Measurements from ENCODE around the gene NPFF. TPM values are rescaled to one million over a fixed set of nuclear protein-coding genes. Genes with fewer than 3 reads are reported as not detected.
"Not testable (repeated sequence)": the region's sequence is repeated elsewhere in the genome, so short reads cannot be mapped to it uniquely, and the experiment has no call there.

The NPFF gene
- total and polyA plus RNA-seq, 11 donors, result not detected

GRCh38 chr12:53550595-53550994, 43.3 kb upstream of the NPFF start:
- Histone ChIP-seq H3K36me3 (peaks cover 0 to 72% (median 50%) of the 10 kb centered on the region in 9 donors), H3K27me3 (no peaks in the 10 kb centered on the region), H3K4me1 (peaks cover 0 to 5% (median 0%) of the 10 kb centered on the region in 12 donors), H3K4me3 (no peak overlapping the region), H3K27ac (no peak overlapping the region), H3K9me3 (no peaks in the 10 kb centered on the region)
- TF ChIP-seq CTCF (IDR thresholded peaks at IDR 0.05), result no peak
- no peak for TF ChIP-seq POLR2A (IDR thresholded peaks at IDR 0.05)
- WGBS, 4 donors, result 52 to 77% (median 69%) methylated on average over 1 of the region's 1 CpG
- no peak for DNase-seq
- ATAC-seq, result no peak
- intact Hi-C loops (cut with DNase I), result no loop called here

GRCh38 chr12:53550131-53550530, 42.8 kb upstream of the NPFF start:
- H3K27me3 ChIP-seq; DNase-seq; H3K4me1 ChIP-seq; H3K27ac ChIP-seq; intact Hi-C loops (cut with DNase I); H3K4me3 ChIP-seq; H3K9me3 ChIP-seq; ATAC-seq: not testable (repeated sequence)
- H3K36me3 ChIP-seq, result peaks cover 0 to 76% (median 50%) of the 10 kb centered on the region in 9 donors
- WGBS, 4 donors, result 97 to 98% (median 97%) methylated on average over 8 of the region's 8 CpGs

GRCh38 chr12:53548354-53548753, 41.1 kb upstream of the NPFF start:
- not testable (repeated sequence) for H3K4me3 ChIP-seq, H3K27ac ChIP-seq, H3K9me3 ChIP-seq, H3K27me3 ChIP-seq, DNase-seq, ATAC-seq
- WGBS, 4 donors, result 95 to 98% (median 97%) methylated on average over 6 of the region's 6 CpGs
- H3K36me3 ChIP-seq, result peaks cover 0 to 80% (median 50%) of the 10 kb centered on the region in 9 donors
- intact Hi-C loops (cut with DNase I), result loop anchor here in 5 of 10 donors (5.0 to 10.0 kb wide), 3 partner anchors 76 to 199 kb away; partner anchors contain the start of gene ATF7 (in 3 of the 5)
- peaks cover 0 to 18% (median 9%) of the 10 kb centered on the region in 12 donors for H3K4me1 ChIP-seq

GRCh38 chr12:53543539-53543938, 36.3 kb upstream of the NPFF start:
- TF ChIP-seq CTCF (IDR thresholded peaks at IDR 0.05), result peak; percentile 70 to 97 (median 84)
- TF ChIP-seq POLR2A (IDR thresholded peaks at IDR 0.05), result no peak
- Histone ChIP-seq H3K4me3 (no peak overlapping the region), H3K27ac (peak overlapping the region in 10 of 12 donors; percentile 4 to 64 (median 34)), H3K4me1 (peaks cover 0 to 18% (median 9%) of the 10 kb centered on the region in 12 donors), H3K9me3 (no peaks in the 10 kb centered on the region), H3K36me3 (peaks cover 0 to 79% (median 59%) of the 10 kb centered on the region in 9 donors), H3K27me3 (no peaks in the 10 kb centered on the region)
- DNase-seq (peak in 4 of 5 donors; percentile 39 to 71 (median 50)), ATAC-seq (peak; percentile 79 to 94 (median 92))
- 21 to 25% (median 23%) methylated on average over 5 of the region's 5 CpGs for WGBS, 4 donors
- intact Hi-C loops (cut with DNase I), result loop anchor here in 9 of 10 donors (1.0 to 10.0 kb wide), 10 partner anchors 49 to 203 kb away; partner anchors contain the start of genes ATP5MC2 (in 6 of the 9) and ATF7 (in 4 of the 9)

GRCh38 chr12:53539526-53539925, 32.2 kb upstream of the NPFF start:
- Histone ChIP-seq H3K9me3 (no peaks in the 10 kb centered on the region), H3K27ac (peak overlapping the region in 1 of 12 donors; percentile 73), H3K4me3 (no peak overlapping the region), H3K27me3 (no peaks in the 10 kb centered on the region), H3K4me1 (peaks cover 0 to 27% (median 8%) of the 10 kb centered on the region in 12 donors), H3K36me3 (peaks cover 2 to 95% (median 87%) of the 10 kb centered on the region in 9 donors)
- intact Hi-C loops (cut with DNase I), result loop anchor here in 1 of 10 donors (10.0 kb wide), 1 partner anchor 205 kb away; no protein-coding TSS in a partner anchor
- TF ChIP-seq CTCF (IDR thresholded peaks at IDR 0.05), result no peak
- no peak for TF ChIP-seq POLR2A (IDR thresholded peaks at IDR 0.05)
- WGBS, 4 donors, result 93 to 98% (median 95%) methylated on average over 3 of the region's 3 CpGs
- no peak for DNase-seq
- ATAC-seq, result no peak
